Fibroblast of lung (primary cell): Measurements from ENCODE around the gene RB1. TPM values are rescaled to one million over a fixed set of nuclear protein-coding genes. Genes with fewer than 3 reads are reported as not detected.

Source experiments
- DNase-seq, 2 donors: peaks; one replicate each; pipeline versions ENCODE4 v3.0.0 to v3.0.0-alpha.2; 2010; ENCODE audit warnings: low read depth in 2 of 2
- H2AFZ ChIP-seq: 2 replicates; pipeline ENCODE4 v1.5.1; 2012; ENCODE audit warnings: low read length, control low read depth, inconsistent platforms
- H3K27ac ChIP-seq: 2 replicates; pipeline ENCODE4 v1.5.1; 2011; ENCODE audit warnings: low read length, control low read depth; ENCODE audit not compliant: insufficient read depth
- H3K27me3 ChIP-seq: 2 replicates; pipeline ENCODE4 v1.5.1; 2011; ENCODE audit warnings: mild to moderate bottlenecking, low read length; ENCODE audit not compliant: control insufficient read depth, insufficient read depth
- H3K36me3 ChIP-seq: 2 replicates; pipeline ENCODE4 v1.5.1; 2011; ENCODE audit warnings: low read length; ENCODE audit not compliant: control insufficient read depth, insufficient read depth
- H3K4me1 ChIP-seq: 2 replicates; pipeline ENCODE4 v1.5.1; 2011; ENCODE audit warnings: low read length; ENCODE audit not compliant: control insufficient read depth, insufficient read depth; ENCODE audit errors: extremely low read depth
- H3K4me2 ChIP-seq: 2 replicates; pipeline ENCODE4 v1.5.1; 2011; ENCODE audit warnings: low read length, control low read depth; ENCODE audit not compliant: insufficient read depth; ENCODE audit errors: extremely low read depth
- H3K4me3 ChIP-seq, 4 experiments: fragments of 200-600 bp in 1 of 4; sonication (generic) in 1 of 4; replicated peaks in 1 of 4; 2 replicates each; pipeline ENCODE4 v1.5.1; 2011 to 2016; ENCODE audit warnings: low read length in 4 of 4, low read depth in 3 of 4, mild to moderate bottlenecking in 3 of 4, control low read depth in 2 of 4, inconsistent platforms in 1 of 4, mixed read lengths in 1 of 4; ENCODE audit not compliant: insufficient read depth in 1 of 4; ENCODE audit errors: control extremely low read depth in 1 of 4
- H3K79me2 ChIP-seq: 2 replicates; pipeline ENCODE4 v1.5.1; 2012; ENCODE audit warnings: mild to moderate bottlenecking, low read length, inconsistent platforms; ENCODE audit not compliant: control insufficient read depth, insufficient read depth
- H3K9ac ChIP-seq: 2 replicates; pipeline ENCODE4 v1.5.1; 2011; ENCODE audit warnings: mild to moderate bottlenecking, low read length, control low read depth; ENCODE audit not compliant: insufficient read depth
- H3K9me3 ChIP-seq: 2 replicates; pipeline ENCODE4 v1.5.1; 2012; ENCODE audit warnings: low read depth, low read length; ENCODE audit not compliant: control insufficient read depth, insufficient read depth
- H4K20me1 ChIP-seq: 2 replicates; pipeline ENCODE4 v1.5.1; 2011; ENCODE audit warnings: low read length; ENCODE audit not compliant: control insufficient read depth, insufficient read depth; ENCODE audit errors: extremely low read depth
- EZH2 ChIP-seq: IDR thresholded peaks from 2 replicates; pipeline ENCODE4 v1.5.1; 2012; ENCODE audit warnings: low read length, control low read depth, mild to moderate bottlenecking; ENCODE audit errors: missing control alignments
- polyA plus RNA-seq, 2 donors: library from polyadenylated mRNA; depleted of rRNA in 1 of 2; stranded (reverse) in 1 of 2; unstranded in 1 of 2; fragments of >200 nt; gene quantifications; 2 replicates each; pipeline ENCODE4 v1.2.1, GENCODE V29; 2011 to 2012; ENCODE audit warnings: missing spikeins in 1 of 2
- total RNA-seq: library from RNA; depleted of rRNA; stranded (reverse); fragments of >200 nt; gene quantifications from 2 replicates; pipeline ENCODE4 v1.2.1, GENCODE V29; 2014
- TF ChIP-seq, protein P1 (sequence below), 2 donors: IDR thresholded peaks in 1 of 2; conservative IDR thresholded peaks in 1 of 2; 1 replicate in 1 of 2; 2 replicates in 1 of 2; pipeline ENCODE4 v1.5.1; 2011 to 2012; ENCODE audit warnings: low read length in 2 of 2, control low read depth in 1 of 2, inconsistent platforms in 1 of 2, low read depth in 1 of 2, mild to moderate bottlenecking in 1 of 2

The RB1 gene
- total and polyA plus RNA-seq, 2 donors (not counting 1 experiment from before 2014, with no cell fraction given): 31.9 to 39.7 TPM

DNA sequence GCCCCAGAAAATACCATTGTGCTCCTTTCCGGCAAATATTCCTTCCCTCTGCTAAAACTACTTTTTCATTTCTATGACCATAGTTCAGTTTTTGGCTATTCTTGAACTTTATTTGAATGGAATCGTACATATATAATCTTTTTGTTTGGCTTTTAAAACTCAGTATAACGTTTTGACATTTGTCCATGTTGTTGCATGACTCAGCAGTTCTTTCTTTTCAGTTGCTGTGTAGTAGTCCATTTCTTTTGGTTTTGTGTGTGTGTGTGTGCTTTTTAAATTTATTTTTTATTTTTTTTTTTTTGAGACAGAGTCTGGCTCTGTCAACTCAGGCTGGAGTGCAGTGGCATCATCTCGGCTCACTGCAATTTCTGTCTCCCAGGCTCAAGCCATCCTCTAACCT lies 35.5 kb upstream of the RB1 start:
- Histone ChIP-seq H3K27ac (no peak overlapping the region), H3K79me2 (no peaks in the 10 kb centered on the region), H3K9me3 (no peaks in the 10 kb centered on the region), H3K27me3 (no peaks in the 10 kb centered on the region), H4K20me1 (no peaks in the 10 kb centered on the region), H2AFZ (no peak overlapping the region), H3K4me1 (no peaks in the 10 kb centered on the region), H3K4me2 (no peak overlapping the region), H3K4me3 (no peak overlapping the region), H3K9ac (no peak overlapping the region), H3K36me3 (no peaks in the 10 kb centered on the region)
- TF ChIP-seq EZH2: no peak
- TF ChIP-seq, protein P1, sequence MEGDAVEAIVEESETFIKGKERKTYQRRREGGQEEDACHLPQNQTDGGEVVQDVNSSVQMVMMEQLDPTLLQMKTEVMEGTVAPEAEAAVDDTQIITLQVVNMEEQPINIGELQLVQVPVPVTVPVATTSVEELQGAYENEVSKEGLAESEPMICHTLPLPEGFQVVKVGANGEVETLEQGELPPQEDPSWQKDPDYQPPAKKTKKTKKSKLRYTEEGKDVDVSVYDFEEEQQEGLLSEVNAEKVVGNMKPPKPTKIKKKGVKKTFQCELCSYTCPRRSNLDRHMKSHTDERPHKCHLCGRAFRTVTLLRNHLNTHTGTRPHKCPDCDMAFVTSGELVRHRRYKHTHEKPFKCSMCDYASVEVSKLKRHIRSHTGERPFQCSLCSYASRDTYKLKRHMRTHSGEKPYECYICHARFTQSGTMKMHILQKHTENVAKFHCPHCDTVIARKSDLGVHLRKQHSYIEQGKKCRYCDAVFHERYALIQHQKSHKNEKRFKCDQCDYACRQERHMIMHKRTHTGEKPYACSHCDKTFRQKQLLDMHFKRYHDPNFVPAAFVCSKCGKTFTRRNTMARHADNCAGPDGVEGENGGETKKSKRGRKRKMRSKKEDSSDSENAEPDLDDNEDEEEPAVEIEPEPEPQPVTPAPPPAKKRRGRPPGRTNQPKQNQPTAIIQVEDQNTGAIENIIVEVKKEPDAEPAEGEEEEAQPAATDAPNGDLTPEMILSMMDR (conservative IDR thresholded peaks at IDR 0.05 in 1 of 2, IDR thresholded peaks at IDR 0.05 in 1 of 2; ENCODE audit: low read depth in 1 of 2, low read length in 2 of 2): no peak
- DNase-seq: no peak

DNA sequence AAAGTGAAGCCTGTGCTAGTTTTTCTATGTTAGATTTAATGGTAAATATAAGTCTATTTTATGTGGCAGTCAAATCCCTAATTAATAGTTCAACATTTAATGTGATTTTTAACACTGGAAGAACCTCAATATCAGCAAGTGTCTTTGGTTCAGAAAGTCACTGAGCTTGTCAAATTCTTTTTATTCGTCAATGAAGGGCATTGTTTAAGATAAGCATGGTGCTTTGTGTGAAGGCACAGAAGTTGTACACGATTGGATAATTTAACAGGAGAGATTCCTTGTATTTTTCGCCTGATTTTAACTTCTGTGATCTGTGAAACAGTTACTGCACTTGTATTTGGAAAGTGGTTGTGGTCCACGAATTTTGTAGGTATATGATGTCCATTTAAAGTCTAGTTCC lies 30.2 kb upstream of the RB1 start:
- Histone ChIP-seq H3K27ac (no peak overlapping the region), H2AFZ (no peak overlapping the region), H3K4me3 (no peak overlapping the region), H3K27me3 (no peaks in the 10 kb centered on the region), H3K36me3 (no peaks in the 10 kb centered on the region), H3K9ac (no peak overlapping the region), H4K20me1 (no peaks in the 10 kb centered on the region), H3K4me1 (no peaks in the 10 kb centered on the region), H3K79me2 (no peaks in the 10 kb centered on the region), H3K4me2 (no peak overlapping the region), H3K9me3 (no peaks in the 10 kb centered on the region)
- DNase-seq: no peak
- TF ChIP-seq EZH2: no peak
- TF ChIP-seq, protein P1 (conservative IDR thresholded peaks at IDR 0.05 in 1 of 2, IDR thresholded peaks at IDR 0.05 in 1 of 2; ENCODE audit: low read depth in 1 of 2, low read length in 2 of 2): no peak

DNA sequence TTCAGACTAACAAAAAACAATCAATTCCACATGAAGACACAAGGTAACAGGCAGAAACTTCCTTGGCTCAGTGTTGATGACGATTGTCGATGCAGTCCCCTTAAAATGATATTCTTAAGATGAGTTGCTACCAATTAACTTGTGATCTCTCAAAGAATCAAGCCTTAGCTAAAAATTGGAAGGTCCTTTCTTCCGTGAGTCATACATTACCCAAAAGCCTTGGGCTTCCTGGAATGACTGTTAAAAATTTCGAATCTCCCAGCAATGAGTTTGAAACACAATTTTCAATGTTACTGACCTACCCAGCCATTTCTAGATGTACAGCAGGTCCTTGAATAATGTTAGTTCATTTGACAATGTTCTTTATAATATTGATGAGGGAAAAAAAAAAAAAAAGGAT lies 28.0 kb upstream of the RB1 start:
- H3K79me2 ChIP-seq: no peaks in the 10 kb centered on the region
- H3K4me2 ChIP-seq: no peak overlapping the region
- no peak overlapping the region for H3K27ac ChIP-seq
- no peak overlapping the region for H3K4me3 ChIP-seq
- no peaks in the 10 kb centered on the region for H3K36me3 ChIP-seq
- DNase-seq: no peak
- no peaks in the 10 kb centered on the region for H3K27me3 ChIP-seq
- H3K9me3 ChIP-seq: no peaks in the 10 kb centered on the region
- TF ChIP-seq, protein P1 (conservative IDR thresholded peaks at IDR 0.05 in 1 of 2, IDR thresholded peaks at IDR 0.05 in 1 of 2; ENCODE audit: low read depth in 1 of 2, low read length in 2 of 2): no peak
- no peak for TF ChIP-seq EZH2
- H4K20me1 ChIP-seq: no peaks in the 10 kb centered on the region
- no peak overlapping the region for H2AFZ ChIP-seq
- H3K4me1 ChIP-seq: no peaks in the 10 kb centered on the region
- H3K9ac ChIP-seq: no peak overlapping the region
